Heart left ventricle (tissue), 13 donors: Measurements from ENCODE around the gene TMEM92.

Source experiments
- CTCF ChIP-seq, 12 donors: fragments of 200-600 bp; sonication (generic) in 4 of 12; IDR thresholded peaks; one replicate each; pipeline versions ENCODE4 v1.5.0 to v1.8.0; 2018 to 2022; ENCODE audit warnings: antibody characterized with exemption in 12 of 12, mild to moderate bottlenecking in 5 of 12
- POLR2A ChIP-seq, 2 donors: fragments of 450-650 bp; IDR thresholded peaks; one replicate each; pipeline ENCODE4 v1.6.1; 2017; ENCODE audit warnings: antibody characterized with exemption in 2 of 2, mild to moderate bottlenecking in 2 of 2, moderate library complexity in 2 of 2
- donor health status: ischemic (EF 13 %, LVEDD 7.1; RV severe dilation, severe dysfunction).
- donor health status: DM: no; HTN: yes; CAD: no.
- donor health status: DM: no; HTN: no; CAD: no.
- donor health status: ischemic (EF 25% LVEDD 6.9; RV normal size, moderate dysfunction).
- donor health status: ischemic (EF 25% LVEDD 5.7; RV mildly dilated, moderate dysfunction).
- donor health status: ischemic (EF 35%, LVEDD 5.7; RV mildly dilated, moderate dysfunction).
- donor health status: nonischemic (EF 11% LVEDD 7.7; RV severe dilation, severe dysfunction).
- donor health status: DM: yes; HTN: yes; CAD: no.
- donor health status: PGD.
- donor health status: ischemic (EF 29% LVEDD 5.4; RV normal size, mild dysfunction).
- donor health status: nonischemic (EF 23%, LVEDD 6.1; RV moderate dilation, normal function).

GRCh38 chr17:50257676-50258224 is 16.5 kb upstream of the TMEM92 start:
- TF ChIP-seq POLR2A (IDR thresholded peaks at IDR 0.05) (no peak), CTCF (IDR thresholded peaks at IDR 0.05) (no peak)
